ENCODE data around the gene ECSCR. TPM values are rescaled to one million over a fixed set of nuclear protein-coding genes. Genes with fewer than 3 reads are reported as not detected.

ECSCR gene
- total and polyA plus RNA-seq, 10 of the 15 experiments (the other 5 are each of a cell fraction or from before 2014, with no cell fraction given), result 0.15 to 0.83 (median 0.23) TPM; not detected in 3

DNA sequence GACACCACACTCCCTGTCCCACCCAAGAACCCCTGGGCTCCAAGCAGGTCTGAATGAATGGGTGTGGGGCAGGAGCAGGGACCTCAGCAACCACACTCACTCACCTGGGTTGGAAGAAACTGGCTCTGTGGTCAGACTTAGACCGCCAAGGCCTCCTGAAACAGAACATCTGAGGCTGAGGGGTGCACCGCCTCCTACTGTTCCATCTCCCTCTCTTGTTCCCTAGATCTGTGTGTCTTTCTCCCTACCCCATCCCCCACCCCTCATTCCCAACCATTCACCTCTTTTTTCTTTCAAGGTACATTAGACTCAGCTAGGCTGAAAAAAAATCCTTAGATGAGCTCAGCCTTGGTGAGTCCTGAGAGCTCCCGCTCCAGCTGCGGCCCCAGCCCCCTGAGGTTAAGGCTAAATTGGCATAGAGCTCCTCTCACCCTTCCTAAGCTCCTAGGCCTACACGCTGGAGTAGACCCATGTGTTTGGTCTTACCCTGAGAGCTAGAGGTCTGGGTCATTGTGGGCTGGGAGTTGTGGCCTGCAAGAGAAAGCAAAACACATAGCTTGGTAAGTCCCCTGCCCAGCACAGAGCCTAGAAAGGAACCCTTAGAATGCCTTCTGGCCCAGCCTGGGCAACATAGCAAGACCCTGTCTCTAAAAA is 4.8 kb downstream of the ECSCR start:
- FAIRE-seq, result no peak
- ChIA-PET CTCF (interaction anchor here (0.6 to 4.4 kb wide), 9 partner anchors 8 to 114 kb away, joined by 3 to 39 read pairs (median 16); partner anchors contain the start of genes DNAJC18 and STING1), SMC1A (ENCODE audit: uncharacterized antibody, unreplicated experiment) (interaction anchor here (0.7 to 4.1 kb wide), 12 partner anchors 8 to 63 kb away, joined by 3 to 32 read pairs (median 6); partner anchors contain the start of genes DNAJC18 and STING1), RAD21 (ENCODE audit: unreplicated experiment) (interaction anchor here (0.5 to 3.6 kb wide), 19 partner anchors 10 to 691 kb away, joined by 3 to 47 read pairs (median 5); partner anchors contain the start of genes DNAJC18, SMIM33 and STING1), POLR2A (interaction anchor here (0.6 to 3.6 kb wide), 16 partner anchors 10 to 1732 kb away, joined by 3 to 53 read pairs (median 4); partner anchors contain the start of gene DNAJC18)
- H3K27me3 ChIP-seq (replicated peaks in 1 of 2; ENCODE audit: control insufficient read depth in 2 of 2, insufficient read depth in 2 of 2, low read length in 1 of 2), result no peaks in the 10 kb centered on the region
- peak; percentile 59 for ATAC-seq
- H3K9me3 ChIP-seq (replicated peaks; ENCODE audit: control insufficient read depth, insufficient read depth, low read length), result no peaks in the 10 kb centered on the region
- no TSS peak for BruUV-seq (replicated peaks)
- H3K4me1 ChIP-seq (ENCODE audit: control insufficient read depth, insufficient read depth, low read length), result peaks cover 48% of the 10 kb centered on the region
- DNase-seq (ENCODE audit: low read depth, low spot score), result no peak
- no peaks in the 10 kb centered on the region for H3K36me3 ChIP-seq (ENCODE audit: control insufficient read depth in 2 of 2, insufficient read depth in 2 of 2, low read length in 1 of 2)
- no peaks in the 10 kb centered on the region for H4K20me1 ChIP-seq (ENCODE audit: control insufficient read depth, insufficient read depth)
- H3K27ac ChIP-seq (ENCODE audit: control insufficient read depth, insufficient read depth), result peak overlapping the region; percentile 46; the same call in 1 of the 2 replicates
- H2AFZ ChIP-seq (ENCODE audit: control insufficient read depth, low read depth, low read length), result no peak overlapping the region
- peak overlapping the region; percentile 53 for H3K4me2 ChIP-seq (ENCODE audit: control insufficient read depth, insufficient read depth)
- in situ Hi-C loops (cut with MboI) (no loop called here), intact Hi-C loops (cut with micrococcal nuclease; ENCODE audit: unreplicated experiment) (loop anchor here (1.0 to 5.0 kb wide), 4 partner anchors 18 to 205 kb away; partner anchors contain the start of genes DNAJC18 and STING1)
- H3K4me3 ChIP-seq, result no peak overlapping the region; the same call in 1 of the 2 replicates
- peak overlapping the region; percentile 33; the same call in 1 of the 2 replicates for H3K9ac ChIP-seq (ENCODE audit: control insufficient read depth, insufficient read depth, low read length)
- WGBS (ENCODE audit: insufficient coverage, insufficient replicate concordance, low lambda C conversion rate, missing lambda C conversion rate), result 64% methylated on average over 5 of the region's 5 CpGs
- no peaks in the 10 kb centered on the region for H3K79me2 ChIP-seq (ENCODE audit: control insufficient read depth, insufficient read depth, low read length)
- TF ChIP-seq, protein P1, sequence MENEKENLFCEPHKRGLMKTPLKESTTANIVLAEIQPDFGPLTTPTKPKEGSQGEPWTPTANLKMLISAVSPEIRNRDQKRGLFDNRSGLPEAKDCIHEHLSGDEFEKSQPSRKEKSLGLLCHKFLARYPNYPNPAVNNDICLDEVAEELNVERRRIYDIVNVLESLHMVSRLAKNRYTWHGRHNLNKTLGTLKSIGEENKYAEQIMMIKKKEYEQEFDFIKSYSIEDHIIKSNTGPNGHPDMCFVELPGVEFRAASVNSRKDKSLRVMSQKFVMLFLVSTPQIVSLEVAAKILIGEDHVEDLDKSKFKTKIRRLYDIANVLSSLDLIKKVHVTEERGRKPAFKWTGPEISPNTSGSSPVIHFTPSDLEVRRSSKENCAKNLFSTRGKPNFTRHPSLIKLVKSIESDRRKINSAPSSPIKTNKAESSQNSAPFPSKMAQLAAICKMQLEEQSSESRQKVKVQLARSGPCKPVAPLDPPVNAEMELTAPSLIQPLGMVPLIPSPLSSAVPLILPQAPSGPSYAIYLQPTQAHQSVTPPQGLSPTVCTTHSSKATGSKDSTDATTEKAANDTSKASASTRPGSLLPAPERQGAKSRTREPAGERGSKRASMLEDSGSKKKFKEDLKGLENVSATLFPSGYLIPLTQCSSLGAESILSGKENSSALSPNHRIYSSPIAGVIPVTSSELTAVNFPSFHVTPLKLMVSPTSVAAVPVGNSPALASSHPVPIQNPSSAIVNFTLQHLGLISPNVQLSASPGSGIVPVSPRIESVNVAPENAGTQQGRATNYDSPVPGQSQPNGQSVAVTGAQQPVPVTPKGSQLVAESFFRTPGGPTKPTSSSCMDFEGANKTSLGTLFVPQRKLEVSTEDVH (IDR thresholded peaks at IDR 0.05; ENCODE audit: low read depth, partially characterized antibody), result no peak
- TF ChIP-seq, protein P2, sequence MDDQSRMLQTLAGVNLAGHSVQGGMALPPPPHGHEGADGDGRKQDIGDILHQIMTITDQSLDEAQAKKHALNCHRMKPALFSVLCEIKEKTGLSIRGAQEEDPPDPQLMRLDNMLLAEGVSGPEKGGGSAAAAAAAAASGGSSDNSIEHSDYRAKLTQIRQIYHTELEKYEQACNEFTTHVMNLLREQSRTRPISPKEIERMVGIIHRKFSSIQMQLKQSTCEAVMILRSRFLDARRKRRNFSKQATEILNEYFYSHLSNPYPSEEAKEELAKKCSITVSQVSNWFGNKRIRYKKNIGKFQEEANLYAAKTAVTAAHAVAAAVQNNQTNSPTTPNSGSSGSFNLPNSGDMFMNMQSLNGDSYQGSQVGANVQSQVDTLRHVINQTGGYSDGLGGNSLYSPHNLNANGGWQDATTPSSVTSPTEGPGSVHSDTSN (IDR thresholded peaks at IDR 0.05; ENCODE audit: insufficient replicate concordance, low read depth, low read length), result no peak
- TF ChIP-seq NBN (IDR thresholded peaks at IDR 0.05) (no peak), IRF4 (IDR thresholded peaks at IDR 0.05; ENCODE audit: low read depth, low read length) (peak; percentile 48; the same call in 1 of the 2 replicates), BCL11A (IDR thresholded peaks at IDR 0.05; ENCODE audit: low read depth, low read length) (0 out of 2 replicates have a peak, but pooled peaks have one; percentile 39), IKZF1 (conservative IDR thresholded peaks at IDR 0.05) (peak; percentile 75), RUNX3 (IDR thresholded peaks at IDR 0.05; ENCODE audit: low read length) (peak; percentile 96), NR2F1 (conservative IDR thresholded peaks at IDR 0.05) (peak; percentile 54; the same call in 1 of the 2 replicates), SMARCA5 (IDR thresholded peaks at IDR 0.05) (peak; percentile 67; the same call in 1 of the 2 replicates), MYC (IDR thresholded peaks at IDR 0.05; ENCODE audit: insufficient read depth, insufficient read length, insufficient replicate concordance, low read length, severe bottlenecking) (no peak), TBL1XR1 (IDR thresholded peaks at IDR 0.05; ENCODE audit: low read depth, low read length) (no peak), CBX3 (IDR thresholded peaks at IDR 0.05; ENCODE audit: borderline replicate concordance, low read depth) (no peak), MEF2A (IDR thresholded peaks at IDR 0.05; ENCODE audit: insufficient read depth, low read depth, low read length) (peak; percentile 34; the same call in 1 of the 2 replicates)
- TF ChIP-seq, protein P3, sequence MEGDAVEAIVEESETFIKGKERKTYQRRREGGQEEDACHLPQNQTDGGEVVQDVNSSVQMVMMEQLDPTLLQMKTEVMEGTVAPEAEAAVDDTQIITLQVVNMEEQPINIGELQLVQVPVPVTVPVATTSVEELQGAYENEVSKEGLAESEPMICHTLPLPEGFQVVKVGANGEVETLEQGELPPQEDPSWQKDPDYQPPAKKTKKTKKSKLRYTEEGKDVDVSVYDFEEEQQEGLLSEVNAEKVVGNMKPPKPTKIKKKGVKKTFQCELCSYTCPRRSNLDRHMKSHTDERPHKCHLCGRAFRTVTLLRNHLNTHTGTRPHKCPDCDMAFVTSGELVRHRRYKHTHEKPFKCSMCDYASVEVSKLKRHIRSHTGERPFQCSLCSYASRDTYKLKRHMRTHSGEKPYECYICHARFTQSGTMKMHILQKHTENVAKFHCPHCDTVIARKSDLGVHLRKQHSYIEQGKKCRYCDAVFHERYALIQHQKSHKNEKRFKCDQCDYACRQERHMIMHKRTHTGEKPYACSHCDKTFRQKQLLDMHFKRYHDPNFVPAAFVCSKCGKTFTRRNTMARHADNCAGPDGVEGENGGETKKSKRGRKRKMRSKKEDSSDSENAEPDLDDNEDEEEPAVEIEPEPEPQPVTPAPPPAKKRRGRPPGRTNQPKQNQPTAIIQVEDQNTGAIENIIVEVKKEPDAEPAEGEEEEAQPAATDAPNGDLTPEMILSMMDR (IDR thresholded peaks at IDR 0.05 in 2 of 3, conservative IDR thresholded peaks at IDR 0.05 in 1 of 3; ENCODE audit: control insufficient read depth in 2 of 3, extremely low read depth in 1 of 3, insufficient read depth in 1 of 3, low read depth in 3 of 3, low read length in 3 of 3), result peak in 2 of 3 experiments; percentile 4 to 18; a peak in 2 of 6 replicates
- TF ChIP-seq, protein P4, sequence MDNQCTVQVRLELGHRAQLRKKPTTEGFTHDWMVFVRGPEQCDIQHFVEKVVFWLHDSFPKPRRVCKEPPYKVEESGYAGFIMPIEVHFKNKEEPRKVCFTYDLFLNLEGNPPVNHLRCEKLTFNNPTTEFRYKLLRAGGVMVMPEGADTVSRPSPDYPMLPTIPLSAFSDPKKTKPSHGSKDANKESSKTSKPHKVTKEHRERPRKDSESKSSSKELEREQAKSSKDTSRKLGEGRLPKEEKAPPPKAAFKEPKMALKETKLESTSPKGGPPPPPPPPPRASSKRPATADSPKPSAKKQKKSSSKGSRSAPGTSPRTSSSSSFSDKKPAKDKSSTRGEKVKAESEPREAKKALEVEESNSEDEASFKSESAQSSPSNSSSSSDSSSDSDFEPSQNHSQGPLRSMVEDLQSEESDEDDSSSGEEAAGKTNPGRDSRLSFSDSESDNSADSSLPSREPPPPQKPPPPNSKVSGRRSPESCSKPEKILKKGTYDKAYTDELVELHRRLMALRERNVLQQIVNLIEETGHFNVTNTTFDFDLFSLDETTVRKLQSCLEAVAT (IDR thresholded peaks at IDR 0.05), result peak; percentile 61

Data from GM12878 (cell line).